MM.1S (cell line): ENCODE data around the gene INSR.

Experiments used
- DNase-seq: peaks from one replicate; pipeline ENCODE4 v3.0.0-alpha.2; 2015
- H2AFZ ChIP-seq: fragments of 300-600 bp; sonication (generic); 2 replicates; pipeline ENCODE4 v1.6.0; 2016; ENCODE audit warnings: antibody characterized with exemption, low read length
- H3F3A ChIP-seq: fragments of 300-600 bp; sonication (generic); 2 replicates; pipeline ENCODE4 v1.6.1; 2016; ENCODE audit warnings: mild to moderate bottlenecking, antibody characterized with exemption, low read length, moderate library complexity, mixed read lengths; ENCODE audit not compliant: insufficient read depth
- H3K27ac ChIP-seq: fragments of 300-600 bp; sonication (generic); 2 replicates; pipeline ENCODE4 v1.5.1; 2016; ENCODE audit warnings: mild to moderate bottlenecking, low read length
- H3K27me3 ChIP-seq: fragments of 300-600 bp; sonication (generic); replicated peaks from 2 replicates; pipeline ENCODE4 v1.6.0; 2016; ENCODE audit warnings: low read length; ENCODE audit not compliant: insufficient read depth
- H3K36me3 ChIP-seq: fragments of 300-600 bp; sonication (generic); replicated peaks from 2 replicates; pipeline ENCODE4 v1.6.1; 2016; ENCODE audit warnings: mild to moderate bottlenecking, low read length, mixed read lengths; ENCODE audit not compliant: insufficient read depth
- H3K4me1 ChIP-seq: fragments of 300-600 bp; sonication (generic); 2 replicates; pipeline ENCODE4 v1.6.1; 2016; ENCODE audit warnings: low read length, mixed read lengths
- H3K4me2 ChIP-seq: fragments of 300-600 bp; sonication (generic); 2 replicates; pipeline ENCODE4 v1.6.0; 2016; ENCODE audit warnings: low read depth, low read length
- H3K4me3 ChIP-seq: fragments of 300-600 bp; sonication (generic); 2 replicates; pipeline ENCODE4 v1.5.1; 2016; ENCODE audit warnings: low read length, mixed read lengths
- H3K79me2 ChIP-seq: fragments of 300-600 bp; sonication (generic); 2 replicates; pipeline ENCODE4 v1.6.1; 2016; ENCODE audit warnings: mixed run types, low read length, mixed read lengths
- H3K9ac ChIP-seq: fragments of 300-600 bp; sonication (generic); 2 replicates; pipeline ENCODE4 v1.6.1; 2016; ENCODE audit warnings: low read length, mixed read lengths
- H3K9me2 ChIP-seq: fragments of 300-600 bp; sonication (generic); replicated peaks from 2 replicates; pipeline ENCODE4 v1.6.1; 2016; ENCODE audit warnings: mild to moderate bottlenecking, low read length, mixed read lengths; ENCODE audit not compliant: insufficient read depth
- H3K9me3 ChIP-seq: fragments of 300-600 bp; sonication (generic); replicated peaks from 2 replicates; pipeline ENCODE4 v1.6.1; 2016; ENCODE audit warnings: mild to moderate bottlenecking, low read length, mixed read lengths; ENCODE audit not compliant: insufficient read depth
- H4K20me1 ChIP-seq: fragments of 300-600 bp; sonication (generic); 2 replicates; pipeline ENCODE4 v1.6.1; 2016; ENCODE audit warnings: mild to moderate bottlenecking, low read length, moderate library complexity, mixed read lengths; ENCODE audit not compliant: insufficient read depth
- EZH2 ChIP-seq: fragments of 300-600 bp; sonication (generic); optimal IDR thresholded peaks from 2 replicates; pipeline ENCODE3; 2017; ENCODE audit warnings: low read depth, mild to moderate bottlenecking, antibody characterized with exemption, low read length, mixed read lengths
- EZH2phosphoT487 ChIP-seq: fragments of 300-600 bp; sonication (generic); IDR thresholded peaks from 2 replicates; pipeline ENCODE4 v1.6.1; 2018; ENCODE audit warnings: antibody characterized with exemption, low read length
- TF ChIP-seq, protein P1 (sequence below): fragments of 300-600 bp; sonication (generic); IDR thresholded peaks from 2 replicates; pipeline ENCODE4 v1.5.1; 2016; ENCODE audit warnings: antibody characterized with exemption, low read length, mixed read lengths

The INSR gene

DNA sequence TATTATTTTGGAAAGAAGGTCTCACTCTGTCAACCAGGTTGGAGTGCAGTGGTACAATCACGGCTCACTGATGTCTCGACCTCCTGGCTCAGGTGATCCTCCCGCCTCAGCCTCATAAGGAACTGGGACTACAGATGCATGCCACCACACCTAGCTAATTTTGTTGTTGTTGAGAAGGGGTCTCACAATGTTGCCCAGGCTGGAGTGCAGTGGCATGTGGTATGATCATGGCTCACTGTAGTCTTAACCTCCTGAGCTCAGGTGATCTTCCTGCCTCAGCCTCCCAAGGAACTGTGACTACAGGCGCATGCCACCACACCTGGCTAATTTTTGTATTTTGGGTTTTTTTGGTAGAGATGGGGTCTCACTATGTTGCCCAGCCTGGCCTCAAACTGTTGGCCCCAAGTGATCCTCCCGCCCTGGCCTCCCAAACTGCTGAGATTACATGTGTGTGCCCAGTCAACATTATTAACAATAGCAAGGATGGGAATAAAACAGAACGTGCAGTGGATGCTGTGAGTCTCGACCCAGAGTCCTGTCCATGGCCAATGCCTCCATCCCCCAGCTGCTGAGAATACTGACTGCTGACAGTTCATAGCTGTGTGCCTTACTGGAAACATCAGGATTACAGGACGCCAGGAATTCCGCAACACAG, 230.3 kb downstream of the INSR start:
- H3K4me2 ChIP-seq, result no peak overlapping the region
- TF ChIP-seq, protein P1, sequence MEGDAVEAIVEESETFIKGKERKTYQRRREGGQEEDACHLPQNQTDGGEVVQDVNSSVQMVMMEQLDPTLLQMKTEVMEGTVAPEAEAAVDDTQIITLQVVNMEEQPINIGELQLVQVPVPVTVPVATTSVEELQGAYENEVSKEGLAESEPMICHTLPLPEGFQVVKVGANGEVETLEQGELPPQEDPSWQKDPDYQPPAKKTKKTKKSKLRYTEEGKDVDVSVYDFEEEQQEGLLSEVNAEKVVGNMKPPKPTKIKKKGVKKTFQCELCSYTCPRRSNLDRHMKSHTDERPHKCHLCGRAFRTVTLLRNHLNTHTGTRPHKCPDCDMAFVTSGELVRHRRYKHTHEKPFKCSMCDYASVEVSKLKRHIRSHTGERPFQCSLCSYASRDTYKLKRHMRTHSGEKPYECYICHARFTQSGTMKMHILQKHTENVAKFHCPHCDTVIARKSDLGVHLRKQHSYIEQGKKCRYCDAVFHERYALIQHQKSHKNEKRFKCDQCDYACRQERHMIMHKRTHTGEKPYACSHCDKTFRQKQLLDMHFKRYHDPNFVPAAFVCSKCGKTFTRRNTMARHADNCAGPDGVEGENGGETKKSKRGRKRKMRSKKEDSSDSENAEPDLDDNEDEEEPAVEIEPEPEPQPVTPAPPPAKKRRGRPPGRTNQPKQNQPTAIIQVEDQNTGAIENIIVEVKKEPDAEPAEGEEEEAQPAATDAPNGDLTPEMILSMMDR, result no peak
- TF ChIP-seq EZH2phosphoT487, result no peak
- no peak for TF ChIP-seq EZH2
- H3K9ac ChIP-seq, result no peak overlapping the region
- H3F3A ChIP-seq, result no peaks in the 10 kb centered on the region
- H3K79me2 ChIP-seq, result no peaks in the 10 kb centered on the region
- H4K20me1 ChIP-seq, result no peaks in the 10 kb centered on the region
- no peaks in the 10 kb centered on the region for H3K36me3 ChIP-seq
- no peak for DNase-seq
- H3K9me3 ChIP-seq, result no peaks in the 10 kb centered on the region
- H3K27ac ChIP-seq, result no peak overlapping the region
- H3K4me3 ChIP-seq, result no peak overlapping the region
- H3K27me3 ChIP-seq, result peaks cover 17% of the 10 kb centered on the region; the same call in 1 of the 2 replicates
- no peaks in the 10 kb centered on the region for H3K4me1 ChIP-seq
- H3K9me2 ChIP-seq, result no peaks in the 10 kb centered on the region
- H2AFZ ChIP-seq, result no peak overlapping the region

DNA sequence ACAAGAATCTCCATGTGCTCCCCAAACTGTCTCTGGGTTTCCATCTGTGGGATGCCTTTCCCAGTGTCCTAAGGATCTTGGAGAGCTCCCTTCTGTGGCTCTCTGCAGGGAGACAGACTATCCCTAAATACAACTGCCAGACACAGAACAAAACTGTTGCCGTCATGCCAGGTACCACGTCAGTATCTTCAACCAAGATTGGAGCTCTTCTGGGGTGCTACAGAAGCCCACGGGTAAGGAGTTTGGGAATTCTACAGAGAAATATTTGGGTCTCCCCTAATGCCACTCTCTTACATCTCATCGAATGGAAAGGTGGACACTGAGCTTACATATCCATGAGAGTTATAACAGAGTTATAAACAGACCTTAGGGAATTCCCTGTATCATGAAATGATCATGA, 230.9 kb downstream of the INSR start:
- peaks cover 17% of the 10 kb centered on the region; the same call in 1 of the 2 replicates for H3K27me3 ChIP-seq
- TF ChIP-seq EZH2, result no peak
- TF ChIP-seq, protein P1, result no peak
- no peak for TF ChIP-seq EZH2phosphoT487
- H3K9me2 ChIP-seq, result no peaks in the 10 kb centered on the region
- no peak overlapping the region for H3K4me2 ChIP-seq
- H2AFZ ChIP-seq, result no peak overlapping the region
- no peak overlapping the region for H3K4me3 ChIP-seq
- no peaks in the 10 kb centered on the region for H3K36me3 ChIP-seq
- no peaks in the 10 kb centered on the region for H3K9me3 ChIP-seq
- H3K79me2 ChIP-seq, result no peaks in the 10 kb centered on the region
- H3F3A ChIP-seq, result no peaks in the 10 kb centered on the region
- DNase-seq, result no peak
- no peak overlapping the region for H3K9ac ChIP-seq
- no peaks in the 10 kb centered on the region for H4K20me1 ChIP-seq
- no peaks in the 10 kb centered on the region for H3K4me1 ChIP-seq
- no peak overlapping the region for H3K27ac ChIP-seq
